Left forelimb (tissue), 1 donor: ENCODE results near the gene SLC2A11.
"Not testable (repeated sequence)": the region's sequence is repeated elsewhere in the genome, so short reads cannot be mapped to it uniquely, and the experiment has no call there.

Experiments used
- DNase-seq: peaks from one replicate; pipeline ENCODE4 v3.0.0-alpha.2; 2018; ENCODE audit warnings: low spot score

SLC2A11 gene

GRCh38 chr22:23908587-23909205 is 51.0 kb downstream of the SLC2A11 start:
- peak; percentile 30 for DNase-seq

DNA sequence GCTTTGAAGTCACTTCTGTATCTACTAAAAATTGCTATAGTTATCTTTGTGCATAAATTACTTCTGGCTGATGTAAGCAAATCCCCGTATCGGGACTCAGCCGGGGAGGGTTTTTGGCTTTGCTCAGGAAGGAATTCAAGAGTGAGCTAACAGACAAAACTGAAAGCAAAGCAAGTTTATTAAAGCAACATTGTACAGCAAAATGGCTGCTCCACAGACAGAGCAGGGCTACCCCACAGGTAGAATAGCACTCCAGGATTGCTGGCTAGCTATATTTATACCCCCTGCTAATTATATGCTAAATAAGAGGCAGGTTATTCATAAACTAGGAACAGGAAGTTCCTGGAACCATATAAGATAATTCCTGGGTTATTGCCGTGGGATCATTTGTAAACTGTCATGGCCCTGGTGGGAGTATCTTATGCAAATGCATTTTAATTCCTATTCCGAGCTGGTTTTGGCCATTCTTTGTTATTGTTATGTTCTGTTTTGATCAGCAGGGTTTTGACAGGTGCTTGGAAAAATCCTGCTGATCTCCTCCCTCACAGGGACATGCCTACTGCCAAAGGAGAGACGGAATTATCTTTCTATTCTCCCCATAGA is 51.7 kb downstream of the SLC2A11 start:
- peak; percentile 63 for DNase-seq

- DNase-seq, result no peak
Observed at GRCh38 chr22:23910496-23911190, 53.0 kb downstream of the SLC2A11 start.

DNA sequence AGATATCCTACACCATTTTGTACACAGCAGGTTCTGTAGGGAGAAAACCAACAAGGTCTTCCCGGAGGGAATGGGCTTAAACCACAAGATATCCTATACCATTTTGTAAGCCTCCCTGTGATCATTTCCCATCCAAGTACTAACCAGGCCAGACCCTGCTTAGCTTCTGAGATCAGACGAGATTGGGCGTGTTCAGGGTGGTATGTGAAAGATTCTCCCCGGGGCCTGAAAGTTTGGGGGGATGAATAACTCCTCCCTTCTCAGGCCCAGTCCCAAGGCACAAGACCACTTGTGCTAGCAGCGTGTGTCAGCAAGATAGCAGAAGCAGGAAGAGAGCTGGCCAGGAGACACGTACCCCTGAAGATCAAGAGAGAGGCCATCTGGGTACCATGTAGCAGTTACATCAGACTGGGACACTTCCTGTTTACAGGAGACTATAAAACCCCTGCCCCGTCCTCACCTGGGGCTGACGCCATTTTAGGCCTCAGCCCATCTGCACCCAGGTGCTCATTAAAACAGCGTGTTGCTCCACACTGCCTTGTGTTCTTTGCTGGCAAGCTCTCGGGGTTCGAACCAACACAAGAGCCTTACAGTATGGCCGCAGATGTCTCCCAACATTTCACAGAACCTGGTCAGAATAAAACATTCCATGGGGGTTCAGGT is 53.8 kb downstream of the SLC2A11 start:
- no peak for DNase-seq

GRCh38 chr22:23912293-23912903 is 54.7 kb downstream of the SLC2A11 start:
- no peak for DNase-seq

DNA sequence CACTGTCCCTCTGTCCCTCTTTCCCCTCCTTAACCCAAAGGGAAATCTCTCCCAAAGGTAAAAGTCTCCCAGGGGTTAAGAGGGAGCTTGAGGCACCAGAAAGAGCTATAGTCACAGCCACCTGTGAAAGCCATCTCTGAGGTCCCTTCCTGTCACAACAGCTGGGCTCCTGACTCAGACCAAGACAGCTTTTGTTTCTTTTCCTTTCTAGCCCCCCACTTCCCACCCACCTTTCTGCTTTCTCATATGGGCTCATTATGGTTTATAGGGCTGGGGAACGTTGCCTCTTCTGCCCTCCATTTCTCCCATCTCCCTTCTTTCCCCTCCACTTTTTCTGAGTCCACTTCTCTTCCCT is 55.6 kb downstream of the SLC2A11 start:
- no peak for DNase-seq

GRCh38 chr22:23913661-23914353 is 56.1 kb downstream of the SLC2A11 start:
- DNase-seq, result peak; percentile 99

GRCh38 chr22:23915290-23915689 is 57.6 kb downstream of the SLC2A11 start:
- no peak for DNase-seq

- DNase-seq, result not testable (repeated sequence)
Observed at GRCh38 chr22:23920267-23920611, 62.6 kb downstream of the SLC2A11 start.

- DNase-seq, result not testable (repeated sequence)
Observed at GRCh38 chr22:23921586-23922201, 64.0 kb downstream of the SLC2A11 start.

DNA sequence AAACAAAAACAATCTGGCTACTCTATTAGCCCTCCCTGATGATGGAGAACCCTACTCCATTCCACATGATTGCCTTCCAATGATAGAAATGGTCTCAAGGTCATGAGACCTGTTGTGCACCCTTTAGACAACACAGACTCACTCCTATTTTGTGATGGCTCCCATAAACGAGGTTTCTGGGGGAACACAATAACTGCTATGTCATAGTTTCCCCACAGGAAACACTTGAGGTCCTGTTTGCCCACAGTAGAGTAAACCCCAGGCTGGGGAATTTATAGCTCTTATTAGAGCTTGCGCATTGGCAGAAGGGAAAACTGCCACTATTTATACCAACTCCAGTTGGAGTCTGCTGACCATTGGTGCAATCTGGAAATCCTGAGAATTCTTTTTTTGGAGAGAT is 65.2 kb downstream of the SLC2A11 start:
- no peak for DNase-seq

- DNase-seq, result no peak
Observed at GRCh38 chr22:23925020-23925606, 67.4 kb downstream of the SLC2A11 start.

GRCh38 chr22:23926561-23926960 is 68.9 kb downstream of the SLC2A11 start:
- DNase-seq, result no peak
